K562 (cell line): ENCODE measurements around the gene FAM120B. TPM values are rescaled to one million over a fixed set of nuclear protein-coding genes. Genes with fewer than 3 reads are reported as not detected.

Experiments used
- ATAC-seq: fragments of 200-7000 bp; cut with Tn5 transposase; 3 replicates; pipeline ENCODE4 v1.9.1; 2020; ENCODE audit warnings: moderate library complexity
- BruUV-seq: library from RNA; stranded (reverse); fragments of 400-500 nt; replicated peaks from 2 replicates; lab custom pipeline; 2021; lab: Mats Ljungman, UMichigan
- CTCF ChIA-PET: fragments of 300-600 bp; formaldehyde crosslinking; extraction: SDS; loops from one replicate; lab custom pipeline; 2021; ENCODE audit warnings: low intra/inter-chr PET ratio; lab: Yijun Ruan, JAX
- POLR2A ChIA-PET: fragments of 300-600, 350-650 bp; sonication (Branson Sonifier 250); formaldehyde crosslinking; extraction: SDS; loops from one replicate; lab custom pipeline; 2021; ENCODE audit warnings: antibody characterized with exemption, inconsistent platforms; lab: Yijun Ruan, JAX
- DNase-seq, 4 experiments: peaks; one replicate each; pipeline versions ENCODE4 v3.0.0 to v3.0.0-alpha.2; 2011 to 2018; ENCODE audit warnings: low spot score in 3 of 4, mixed read lengths in 3 of 4; ENCODE audit errors: extremely low read depth in 1 of 4
- FAIRE-seq: peaks from 2 replicates; lab custom pipeline; 2011; peaks lifted over from hg19 to GRCh38; lab: Jason Lieb, UNC
- H2AFZ ChIP-seq: 2 replicates; pipeline ENCODE4 v1.6.0; 2011; ENCODE audit warnings: low read depth, low read length, control low read depth, inconsistent platforms
- H3K27ac ChIP-seq: fragments of 200-600 bp; 3 replicates; pipeline ENCODE4 v1.8.0; 2011; ENCODE audit warnings: low read depth, mild to moderate bottlenecking, control low read depth, inconsistent platforms, low read length, moderate library complexity, mixed read lengths; ENCODE audit errors: extremely low read depth
- H3K27me3 ChIP-seq, 2 experiments: fragments of 300-600 bp in 1 of 2; 2 replicates in 1 of 2; 3 replicates in 1 of 2; pipeline versions ENCODE4 v1.6.0 to v1.8.0; 2011; ENCODE audit warnings: inconsistent platforms in 2 of 2, low read length in 2 of 2, mild to moderate bottlenecking in 1 of 2, mixed read lengths in 1 of 2, moderate library complexity in 1 of 2; ENCODE audit not compliant: control insufficient read depth in 2 of 2, insufficient read depth in 2 of 2
- H3K36me3 ChIP-seq: fragments of 300-600 bp; 3 replicates; pipeline ENCODE4 v1.8.0; 2011; ENCODE audit warnings: mild to moderate bottlenecking, low read length, inconsistent platforms; ENCODE audit not compliant: control insufficient read depth, insufficient read depth
- H3K4me1 ChIP-seq, 2 experiments: fragments of 200-600 bp in 1 of 2; replicated peaks in 1 of 2; 2 replicates in 1 of 2; 3 replicates in 1 of 2; pipeline versions ENCODE4 v1.5.1 to v1.8.0; 2011; ENCODE audit warnings: inconsistent platforms in 2 of 2, low read length in 2 of 2, mild to moderate bottlenecking in 1 of 2, mixed read lengths in 1 of 2, moderate library complexity in 1 of 2; ENCODE audit not compliant: control insufficient read depth in 2 of 2, insufficient read depth in 2 of 2
- H3K4me2 ChIP-seq: 2 replicates; pipeline ENCODE4 v1.6.1; 2011; ENCODE audit warnings: low read length, control low read depth, inconsistent platforms, mixed read lengths; ENCODE audit not compliant: insufficient read depth
- H3K4me3 ChIP-seq: fragments of 200-600 bp; sonication (generic), shearing (Covaris generic); 2 replicates; pipeline ENCODE4 v1.5.1; 2016; ENCODE audit warnings: control low read depth, inconsistent platforms
- H3K79me2 ChIP-seq: fragments of 200-600 bp; 3 replicates; pipeline ENCODE4 v1.8.0; 2011; ENCODE audit warnings: low read length, inconsistent platforms; ENCODE audit not compliant: control insufficient read depth, insufficient read depth
- H3K9ac ChIP-seq, 2 experiments: 2 replicates each; pipeline versions ENCODE4 v1.6.0 to v1.6.1; 2011; ENCODE audit warnings: low read depth in 2 of 2, low read length in 2 of 2, control low read depth in 1 of 2, inconsistent platforms in 1 of 2, mild to moderate bottlenecking in 1 of 2, mixed read lengths in 1 of 2; ENCODE audit not compliant: insufficient read depth in 1 of 2
- H3K9me1 ChIP-seq: one replicate; pipeline ENCODE4 v1.6.0; 2011; ENCODE audit warnings: inconsistent platforms, mild to moderate bottlenecking, low read length, moderate library complexity; ENCODE audit not compliant: control insufficient read depth, insufficient read depth
- H3K9me3 ChIP-seq: replicated peaks from 2 replicates; pipeline ENCODE4 v1.5.1; 2011; ENCODE audit warnings: low read depth, low read length, inconsistent platforms; ENCODE audit not compliant: control insufficient read depth, insufficient read depth
- H4K20me1 ChIP-seq: replicated peaks from 2 replicates; pipeline ENCODE4 v1.6.1; 2011; ENCODE audit warnings: low read length, inconsistent platforms, mixed read lengths; ENCODE audit not compliant: control insufficient read depth, insufficient read depth
- ELF2 ChIP-seq: fragments of 250-450 bp; sonication (Bioruptor Pico); IDR thresholded peaks from 2 replicates; pipeline ENCODE4 v1.5.0; 2021; ENCODE audit warnings: mild to moderate bottlenecking
- MCM5 ChIP-seq: fragments of 450-650 bp; IDR thresholded peaks from 2 replicates; pipeline ENCODE4 v1.6.1; 2016; ENCODE audit warnings: low read depth
- MTA3 ChIP-seq: fragments of 450-650 bp; formaldehyde crosslinking; IDR thresholded peaks from 2 replicates; pipeline ENCODE4 v1.6.1; 2017; ENCODE audit warnings: mild to moderate bottlenecking, borderline replicate concordance
- MYBL2 ChIP-seq, 2 experiments: fragments of 450-650 bp in 1 of 2; sonication (generic) in 1 of 2; formaldehyde crosslinking in 1 of 2; IDR thresholded peaks; 2 replicates each; pipeline versions ENCODE4 v1.6.1 to v1.8.1; 2017 to 2022; ENCODE audit warnings: borderline replicate concordance in 1 of 2, inconsistent platforms in 1 of 2, low read depth in 1 of 2, mild to moderate bottlenecking in 1 of 2, missing genetic modification reagents in 1 of 2, moderate library complexity in 1 of 2
- NR0B1 ChIP-seq: fragments of 450-650 bp; IDR thresholded peaks from one replicate; pipeline ENCODE4 v1.6.1; 2018; ENCODE audit warnings: mild to moderate bottlenecking, moderate library complexity; ENCODE audit not compliant: partially characterized antibody
- POLR2B ChIP-seq: fragments of 450-650 bp; IDR thresholded peaks from 2 replicates; pipeline ENCODE4 v1.6.1; 2018; ENCODE audit warnings: low read depth; ENCODE audit not compliant: partially characterized antibody
- SRSF9 ChIP-seq: fragments of 200-400 bp; formaldehyde crosslinking; IDR thresholded peaks from 2 replicates; pipeline ENCODE4 v1.6.1; 2017; ENCODE audit warnings: low read depth, low read length, borderline replicate concordance
- TARDBP ChIP-seq: fragments of 450-650 bp; IDR thresholded peaks from 2 replicates; pipeline ENCODE4 v1.6.1; 2016
- TCF7L2 ChIP-seq: fragments of 150-350 bp; IDR thresholded peaks from 2 replicates; pipeline ENCODE4 v1.6.1; 2016; ENCODE audit warnings: low read depth, mild to moderate bottlenecking, low read length, moderate library complexity
- TCFL5 ChIP-seq: fragments of 250-450 bp; sonication (Bioruptor Pico); conservative IDR thresholded peaks from 2 replicates; pipeline ENCODE4 v1.6.1; 2021; ENCODE audit warnings: mild to moderate bottlenecking, moderate library complexity, matching md5 sums
- U2AF1 ChIP-seq: fragments of 200-400 bp; formaldehyde crosslinking; optimal IDR thresholded peaks from 2 replicates; pipeline ENCODE3; 2017; ENCODE audit warnings: mild to moderate bottlenecking, low read depth, low read length, moderate library complexity
- ZHX1 ChIP-seq: fragments of 150-350 bp; conservative IDR thresholded peaks from 2 replicates; pipeline ENCODE4 v1.6.1; 2014; ENCODE audit warnings: low read length
- ZNF184 ChIP-seq: sonication (generic); formaldehyde crosslinking; IDR thresholded peaks from 2 replicates; pipeline ENCODE4 v1.5.0; 2020; ENCODE audit warnings: missing genetic modification reagents
- ZNF23 ChIP-seq: fragments of 250-450 bp; sonication (Bioruptor Pico); IDR thresholded peaks from 2 replicates; pipeline ENCODE4 v1.4.0; 2020; ENCODE audit warnings: mild to moderate bottlenecking
- ZNF277 ChIP-seq: fragments of 250-450 bp; sonication (Bioruptor Pico); IDR thresholded peaks from 2 replicates; pipeline ENCODE4 v1.8.0; 2022; ENCODE audit warnings: inconsistent platforms, mild to moderate bottlenecking, moderate library complexity, borderline replicate concordance
- WGBS: fragments of 100-300 bp; shearing (Covaris generic); methylation state at CpG from one replicate; pipeline ENCODE4 v1.1.6; 2016; ENCODE audit warnings: low coverage, mixed read lengths; ENCODE audit not compliant: insufficient coverage; ENCODE audit errors: missing lambda C conversion rate; 5-methylcytosine and 5-hydroxymethylcytosine counted together
- in situ Hi-C: fragments of 300-500 bp; cut with MboI; formaldehyde crosslinking; loops from 4 replicates; pipeline ENCODE4 v1.15.0; 2018; ENCODE audit warnings: inconsistent platforms, mixed read lengths
- intact Hi-C: fragments of 100-400 bp; cut with micrococcal nuclease; formaldehyde crosslinking; loops from 2 replicates; pipeline ENCODE4 v1.14.2; 2022
- polyA plus RNA-seq, 8 experiments: library from polyadenylated mRNA; depleted of rRNA in 4 of 8; stranded (reverse) in 5 of 8; unstranded in 3 of 8; fragments of >200 nt; fragmentation: Nextera tagmentation in 2 of 8; fragmentation: Illumina TruSeq in 1 of 8; extraction: Ambion mirVana in 2 of 8; extraction: Trizol in 1 of 8; gene quantifications; 2 replicates each; pipeline versions ENCODE4 v1.2.1 to v1.2.3, GENCODE V29; 2011 to 2014; ENCODE audit warnings: inconsistent platforms in 1 of 8, missing spikeins in 1 of 8
- total RNA-seq, 7 experiments: library from RNA; depleted of rRNA in 6 of 7; stranded (reverse); fragments of >200 nt in 6 of 7; fragmentation: Illumina TruSeq in 2 of 7; extraction: Trizol in 2 of 7; gene quantifications; 2 replicates each; pipeline versions ENCODE4 v1.2.1 to v1.2.3, GENCODE V29; 2011 to 2021; ENCODE audit warnings: low replicate concordance in 1 of 7
- TF ChIP-seq, protein P1 (sequence below): fragments of 450-650 bp; IDR thresholded peaks from 2 replicates; pipeline ENCODE4 v1.6.1; 2016; ENCODE audit warnings: mild to moderate bottlenecking

The FAM120B gene
- total and polyA plus RNA-seq, 9 of the 15 experiments (the other 6 are each of a cell fraction or from before 2014, with no cell fraction given): 3.5 to 22.6 (median 14.7) TPM

DNA sequence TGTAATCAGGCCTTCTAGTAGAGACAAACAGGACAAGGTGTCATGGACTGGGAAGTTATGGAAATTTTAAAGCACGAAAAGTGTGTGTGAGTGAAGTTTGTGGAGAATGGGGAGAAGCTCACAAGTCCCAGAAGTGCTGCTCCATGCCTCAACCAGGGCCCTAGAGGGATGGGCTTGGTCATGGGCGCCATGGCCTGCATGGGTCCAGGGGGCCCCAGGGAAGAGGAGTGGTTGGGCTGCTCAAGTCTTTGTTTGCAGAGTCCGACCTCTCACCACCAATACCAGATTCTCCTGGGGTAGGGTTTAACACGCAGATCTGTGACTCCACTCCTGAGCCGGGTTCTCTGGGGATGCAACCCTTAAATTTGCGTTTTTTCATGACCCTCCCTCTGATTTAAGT lies 88.4 kb downstream of the FAM120B start:
- no peak overlapping the region for H3K27ac ChIP-seq
- no peaks in the 10 kb centered on the region for H3K79me2 ChIP-seq
- no peaks in the 10 kb centered on the region for H3K27me3 ChIP-seq
- in situ Hi-C loops: no loop called here
- H2AFZ ChIP-seq: no peak overlapping the region
- H3K4me2 ChIP-seq: no peak overlapping the region
- H3K9ac ChIP-seq: no peak overlapping the region
- WGBS: 89% methylated on average over 6 of the region's 6 CpGs
- no peaks in the 10 kb centered on the region for H3K9me1 ChIP-seq
- no peak overlapping the region for H3K4me3 ChIP-seq
- peaks cover 45% of the 10 kb centered on the region for H3K36me3 ChIP-seq
- H3K4me1 ChIP-seq: peaks cover 0 to 4% of the 10 kb centered on the region in 2 experiments; a peak in 1 of 5 replicates
- intact Hi-C loops: no loop called here
- ATAC-seq (no peak), DNase-seq (no peak), FAIRE-seq (no peak)
- H3K9me3 ChIP-seq: no peaks in the 10 kb centered on the region
- ChIA-PET POLR2A (no interaction called here), CTCF (no interaction called here)
- BruUV-seq: no TSS peak
- no peaks in the 10 kb centered on the region for H4K20me1 ChIP-seq
- no peak for TF ChIP-seq TCF7L2
- no peak for TF ChIP-seq MCM5
- no peak for TF ChIP-seq POLR2B
- no peak for TF ChIP-seq NR0B1
- TF ChIP-seq TCFL5 (CRISPR knock-in tag): no peak
- no peak for TF ChIP-seq ZHX1
- no peak for TF ChIP-seq ZNF23 (CRISPR knock-in tag)
- no peak for TF ChIP-seq U2AF1
- TF ChIP-seq MYBL2 (IDR thresholded peaks at IDR 0.05; ENCODE audit: low read depth): no peak
- no peak for TF ChIP-seq MYBL2 (CRISPR knock-in tag; IDR thresholded peaks at IDR 0.05; ENCODE audit: borderline replicate concordance)
- TF ChIP-seq ZNF277: no peak
- TF ChIP-seq, protein P1, sequence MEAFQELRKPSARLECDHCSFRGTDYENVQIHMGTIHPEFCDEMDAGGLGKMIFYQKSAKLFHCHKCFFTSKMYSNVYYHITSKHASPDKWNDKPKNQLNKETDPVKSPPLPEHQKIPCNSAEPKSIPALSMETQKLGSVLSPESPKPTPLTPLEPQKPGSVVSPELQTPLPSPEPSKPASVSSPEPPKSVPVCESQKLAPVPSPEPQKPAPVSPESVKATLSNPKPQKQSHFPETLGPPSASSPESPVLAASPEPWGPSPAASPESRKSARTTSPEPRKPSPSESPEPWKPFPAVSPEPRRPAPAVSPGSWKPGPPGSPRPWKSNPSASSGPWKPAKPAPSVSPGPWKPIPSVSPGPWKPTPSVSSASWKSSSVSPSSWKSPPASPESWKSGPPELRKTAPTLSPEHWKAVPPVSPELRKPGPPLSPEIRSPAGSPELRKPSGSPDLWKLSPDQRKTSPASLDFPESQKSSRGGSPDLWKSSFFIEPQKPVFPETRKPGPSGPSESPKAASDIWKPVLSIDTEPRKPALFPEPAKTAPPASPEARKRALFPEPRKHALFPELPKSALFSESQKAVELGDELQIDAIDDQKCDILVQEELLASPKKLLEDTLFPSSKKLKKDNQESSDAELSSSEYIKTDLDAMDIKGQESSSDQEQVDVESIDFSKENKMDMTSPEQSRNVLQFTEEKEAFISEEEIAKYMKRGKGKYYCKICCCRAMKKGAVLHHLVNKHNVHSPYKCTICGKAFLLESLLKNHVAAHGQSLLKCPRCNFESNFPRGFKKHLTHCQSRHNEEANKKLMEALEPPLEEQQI: no peak
- TF ChIP-seq MTA3: no peak
- TF ChIP-seq SRSF9: no peak
- no peak for TF ChIP-seq TARDBP
- TF ChIP-seq ELF2: no peak
- no peak for TF ChIP-seq ZNF184 (CRISPR knock-in tag)
